OCI-LY1 (cell line): ENCODE measurements around the gene BCL2L11.

Experiments used
- EZH2 ChIP-seq: fragments of 200-600 bp; sonication (generic), shearing (Covaris generic); IDR thresholded peaks from 2 replicates; pipeline ENCODE4 v1.8.0; 2017; ENCODE audit warnings: borderline replicate concordance, mixed run types, mild to moderate bottlenecking, antibody characterized with exemption, low read length, moderate library complexity, mixed read lengths
- TF ChIP-seq, protein P1 (sequence below): fragments of 200-600 bp; sonication (generic), shearing (Covaris generic); IDR thresholded peaks from 2 replicates; pipeline ENCODE4 v1.5.1; 2017; ENCODE audit warnings: mild to moderate bottlenecking, antibody characterized with exemption, low read length, moderate library complexity, mixed read lengths

DNA sequence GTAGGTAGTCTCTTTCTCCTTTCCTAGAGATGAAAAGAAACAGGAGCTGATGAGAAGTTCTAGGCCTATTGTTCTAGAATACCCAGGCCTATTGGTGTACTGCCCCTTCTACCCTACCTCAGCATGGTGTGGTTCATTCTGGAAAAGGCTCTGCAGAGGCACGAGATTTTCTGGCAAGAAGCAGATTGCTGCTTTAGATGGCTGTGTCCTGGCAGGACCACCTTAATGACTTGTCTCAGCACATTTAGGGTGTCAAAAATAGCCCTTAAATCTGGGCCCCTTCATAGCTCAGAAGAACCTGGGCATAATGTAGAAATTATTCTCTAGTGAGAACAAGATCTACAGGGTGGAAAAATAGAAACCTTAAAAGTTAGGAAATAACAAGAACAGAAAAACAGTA, 87.9 kb downstream of the BCL2L11 start:
- TF ChIP-seq, protein P1, sequence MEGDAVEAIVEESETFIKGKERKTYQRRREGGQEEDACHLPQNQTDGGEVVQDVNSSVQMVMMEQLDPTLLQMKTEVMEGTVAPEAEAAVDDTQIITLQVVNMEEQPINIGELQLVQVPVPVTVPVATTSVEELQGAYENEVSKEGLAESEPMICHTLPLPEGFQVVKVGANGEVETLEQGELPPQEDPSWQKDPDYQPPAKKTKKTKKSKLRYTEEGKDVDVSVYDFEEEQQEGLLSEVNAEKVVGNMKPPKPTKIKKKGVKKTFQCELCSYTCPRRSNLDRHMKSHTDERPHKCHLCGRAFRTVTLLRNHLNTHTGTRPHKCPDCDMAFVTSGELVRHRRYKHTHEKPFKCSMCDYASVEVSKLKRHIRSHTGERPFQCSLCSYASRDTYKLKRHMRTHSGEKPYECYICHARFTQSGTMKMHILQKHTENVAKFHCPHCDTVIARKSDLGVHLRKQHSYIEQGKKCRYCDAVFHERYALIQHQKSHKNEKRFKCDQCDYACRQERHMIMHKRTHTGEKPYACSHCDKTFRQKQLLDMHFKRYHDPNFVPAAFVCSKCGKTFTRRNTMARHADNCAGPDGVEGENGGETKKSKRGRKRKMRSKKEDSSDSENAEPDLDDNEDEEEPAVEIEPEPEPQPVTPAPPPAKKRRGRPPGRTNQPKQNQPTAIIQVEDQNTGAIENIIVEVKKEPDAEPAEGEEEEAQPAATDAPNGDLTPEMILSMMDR: no peak
- TF ChIP-seq EZH2: no peak
